ENCODE results near the gene EFNA4.

EFNA4 gene, protein sequence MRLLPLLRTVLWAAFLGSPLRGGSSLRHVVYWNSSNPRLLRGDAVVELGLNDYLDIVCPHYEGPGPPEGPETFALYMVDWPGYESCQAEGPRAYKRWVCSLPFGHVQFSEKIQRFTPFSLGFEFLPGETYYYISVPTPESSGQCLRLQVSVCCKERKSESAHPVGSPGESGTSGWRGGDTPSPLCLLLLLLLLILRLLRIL

DNA sequence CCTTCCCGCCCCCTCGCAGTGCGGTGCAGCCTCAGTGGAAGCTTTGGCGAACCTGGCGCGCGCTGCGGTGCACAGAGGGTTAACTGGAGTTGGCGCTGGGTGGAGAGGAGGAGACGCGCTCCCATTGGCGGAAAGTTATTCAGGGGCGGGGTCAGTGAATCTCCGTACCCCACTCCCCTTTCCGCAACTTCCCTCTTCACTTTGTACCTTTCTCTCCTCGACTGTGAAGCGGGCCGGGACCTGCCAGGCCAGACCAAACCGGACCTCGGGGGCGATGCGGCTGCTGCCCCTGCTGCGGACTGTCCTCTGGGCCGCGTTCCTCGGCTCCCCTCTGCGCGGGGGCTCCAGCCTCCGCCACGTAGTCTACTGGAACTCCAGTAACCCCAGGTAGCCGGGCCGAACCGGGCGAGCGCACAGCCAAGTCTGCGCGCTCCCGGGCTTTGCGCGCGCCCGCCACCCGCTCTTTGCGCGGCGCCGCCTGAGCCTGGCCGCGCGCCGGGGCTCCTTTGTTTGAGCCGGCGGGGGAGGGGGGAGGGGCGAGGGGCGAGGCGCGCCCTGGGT lies at the start of gene EFNA4:
TSS of gene EFNA4 (plus strand) at position 191 of the 561 bp plus-strand sequence. CDS start at position 275, 84 bp downstream.
- H3K9me3 ChIP-seq (ENCODE audit: control insufficient read depth in 2 of 2, low read length in 2 of 2): no peaks in the 10 kb centered on the region
- peak within 1 kb of the TSS; percentile 41 for H3K27ac ChIP-seq (ENCODE audit: low read length)
- peaks cover 0 to 5% of the 10 kb centered on the region in 2 donors for H3K27me3 ChIP-seq (ENCODE audit: control insufficient read depth in 1 of 2, insufficient read depth in 2 of 2, low read length in 2 of 2)
- peaks cover 29% of the 10 kb centered on the region for H3K4me1 ChIP-seq (ENCODE audit: control insufficient read depth, insufficient read depth, low read length)
- peak within 1 kb of the TSS; percentile 74 to 84 for H3K4me3 ChIP-seq (ENCODE audit: low read length in 2 of 2)
- H3K36me3 ChIP-seq (ENCODE audit: control insufficient read depth in 2 of 2, insufficient read depth in 2 of 2, low read length in 2 of 2): peaks cover 2 to 6% of the 10 kb centered on the region in 2 donors
- H3K9ac ChIP-seq (ENCODE audit: low read length in 2 of 2): peak within 1 kb of the TSS; percentile 24 to 60

DNA sequence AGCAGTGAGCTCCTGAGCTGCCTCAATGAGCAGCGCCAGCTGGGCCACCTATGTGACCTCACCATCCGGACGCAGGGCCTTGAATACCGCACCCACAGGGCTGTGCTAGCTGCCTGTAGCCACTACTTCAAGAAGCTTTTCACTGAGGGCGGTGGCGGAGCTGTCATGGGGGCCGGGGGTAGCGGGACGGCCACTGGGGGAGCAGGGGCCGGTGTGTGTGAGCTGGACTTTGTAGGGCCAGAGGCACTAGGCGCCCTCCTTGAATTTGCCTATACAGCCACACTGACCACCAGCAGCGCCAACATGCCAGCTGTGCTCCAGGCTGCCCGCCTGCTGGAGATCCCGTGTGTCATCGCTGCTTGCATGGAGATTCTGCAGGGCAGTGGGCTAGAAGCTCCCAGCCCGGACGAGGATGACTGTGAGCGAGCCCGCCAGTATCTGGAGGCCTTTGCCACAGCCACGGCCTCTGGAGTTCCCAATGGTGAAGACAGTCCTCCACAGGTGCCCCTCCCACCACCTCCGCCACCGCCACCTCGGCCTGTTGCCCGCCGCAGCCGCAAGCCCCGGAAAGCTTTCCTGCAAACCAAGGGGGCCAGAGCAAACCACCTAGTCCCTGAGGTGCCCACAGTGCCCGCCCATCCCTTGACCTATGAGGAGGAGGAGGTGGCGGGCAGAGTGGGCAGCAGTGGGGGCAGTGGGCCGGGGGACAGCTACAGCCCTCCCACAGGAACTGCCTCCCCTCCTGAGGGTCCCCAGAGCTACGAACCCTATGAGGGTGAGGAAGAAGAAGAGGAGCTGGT lies 48.6 kb upstream of the EFNA4 start:
- H3K27me3 ChIP-seq (ENCODE audit: control insufficient read depth in 1 of 2, insufficient read depth in 2 of 2, low read length in 2 of 2): no peaks in the 10 kb centered on the region
- H3K9me3 ChIP-seq (ENCODE audit: control insufficient read depth in 2 of 2, low read length in 2 of 2): no peaks in the 10 kb centered on the region
- no peaks in the 10 kb centered on the region for H3K36me3 ChIP-seq (ENCODE audit: control insufficient read depth in 2 of 2, insufficient read depth in 2 of 2, low read length in 2 of 2)
- no peak overlapping the region for H3K4me3 ChIP-seq (ENCODE audit: low read length in 2 of 2)
- peaks cover 37% of the 10 kb centered on the region for H3K4me1 ChIP-seq (ENCODE audit: control insufficient read depth, insufficient read depth, low read length)
- no peak overlapping the region for H3K27ac ChIP-seq (ENCODE audit: low read length)
- no peak overlapping the region for H3K9ac ChIP-seq (ENCODE audit: low read length in 2 of 2)

- H3K27me3 ChIP-seq (ENCODE audit: control insufficient read depth in 1 of 2, insufficient read depth in 2 of 2, low read length in 2 of 2): no peaks in the 10 kb centered on the region
- H3K9me3 ChIP-seq (ENCODE audit: control insufficient read depth in 2 of 2, low read length in 2 of 2): no peaks in the 10 kb centered on the region
- no peak overlapping the region for H3K4me3 ChIP-seq (ENCODE audit: low read length in 2 of 2)
- H3K4me1 ChIP-seq (ENCODE audit: control insufficient read depth, insufficient read depth, low read length): peaks cover 33% of the 10 kb centered on the region
- H3K27ac ChIP-seq (ENCODE audit: low read length): no peak overlapping the region
- no peak overlapping the region for H3K9ac ChIP-seq (ENCODE audit: low read length in 2 of 2)
- no peaks in the 10 kb centered on the region for H3K36me3 ChIP-seq (ENCODE audit: control insufficient read depth in 2 of 2, insufficient read depth in 2 of 2, low read length in 2 of 2)
These were observed 47.9 kb upstream of the EFNA4 start for GRCh38 chr1:155015527-155016230.

DNA sequence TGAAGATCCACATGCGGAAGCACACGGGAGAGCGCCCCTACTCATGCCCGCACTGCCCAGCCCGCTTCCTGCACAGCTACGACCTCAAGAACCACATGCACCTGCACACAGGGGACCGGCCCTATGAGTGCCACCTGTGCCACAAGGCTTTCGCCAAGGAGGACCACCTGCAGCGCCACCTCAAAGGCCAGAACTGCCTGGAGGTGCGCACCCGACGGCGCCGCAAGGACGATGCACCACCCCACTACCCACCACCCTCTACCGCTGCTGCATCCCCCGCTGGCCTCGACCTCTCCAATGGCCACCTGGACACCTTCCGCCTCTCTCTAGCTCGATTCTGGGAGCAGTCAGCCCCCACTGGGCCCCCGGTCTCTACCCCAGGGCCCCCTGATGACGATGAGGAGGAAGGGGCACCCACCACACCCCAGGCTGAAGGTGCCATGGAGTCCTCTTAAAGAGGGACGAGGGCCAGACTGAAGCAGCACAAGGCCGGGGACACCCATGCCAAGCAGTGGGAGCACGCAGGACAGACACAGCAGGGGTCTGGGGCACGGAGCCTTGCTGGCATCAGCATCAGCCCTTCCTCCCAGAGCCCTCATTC lies 47.2 kb upstream of the EFNA4 start:
- H3K27me3 ChIP-seq (ENCODE audit: control insufficient read depth in 1 of 2, insufficient read depth in 2 of 2, low read length in 2 of 2): no peaks in the 10 kb centered on the region
- H3K9me3 ChIP-seq (ENCODE audit: control insufficient read depth in 2 of 2, low read length in 2 of 2): no peaks in the 10 kb centered on the region
- H3K4me3 ChIP-seq (ENCODE audit: low read length in 2 of 2): no peak overlapping the region
- H3K9ac ChIP-seq (ENCODE audit: low read length in 2 of 2): peak overlapping the region; percentile 76 to 80
- H3K27ac ChIP-seq (ENCODE audit: low read length): peak overlapping the region; percentile 88
- peaks cover 30% of the 10 kb centered on the region for H3K4me1 ChIP-seq (ENCODE audit: control insufficient read depth, insufficient read depth, low read length)
- H3K36me3 ChIP-seq (ENCODE audit: control insufficient read depth in 2 of 2, insufficient read depth in 2 of 2, low read length in 2 of 2): no peaks in the 10 kb centered on the region

DNA sequence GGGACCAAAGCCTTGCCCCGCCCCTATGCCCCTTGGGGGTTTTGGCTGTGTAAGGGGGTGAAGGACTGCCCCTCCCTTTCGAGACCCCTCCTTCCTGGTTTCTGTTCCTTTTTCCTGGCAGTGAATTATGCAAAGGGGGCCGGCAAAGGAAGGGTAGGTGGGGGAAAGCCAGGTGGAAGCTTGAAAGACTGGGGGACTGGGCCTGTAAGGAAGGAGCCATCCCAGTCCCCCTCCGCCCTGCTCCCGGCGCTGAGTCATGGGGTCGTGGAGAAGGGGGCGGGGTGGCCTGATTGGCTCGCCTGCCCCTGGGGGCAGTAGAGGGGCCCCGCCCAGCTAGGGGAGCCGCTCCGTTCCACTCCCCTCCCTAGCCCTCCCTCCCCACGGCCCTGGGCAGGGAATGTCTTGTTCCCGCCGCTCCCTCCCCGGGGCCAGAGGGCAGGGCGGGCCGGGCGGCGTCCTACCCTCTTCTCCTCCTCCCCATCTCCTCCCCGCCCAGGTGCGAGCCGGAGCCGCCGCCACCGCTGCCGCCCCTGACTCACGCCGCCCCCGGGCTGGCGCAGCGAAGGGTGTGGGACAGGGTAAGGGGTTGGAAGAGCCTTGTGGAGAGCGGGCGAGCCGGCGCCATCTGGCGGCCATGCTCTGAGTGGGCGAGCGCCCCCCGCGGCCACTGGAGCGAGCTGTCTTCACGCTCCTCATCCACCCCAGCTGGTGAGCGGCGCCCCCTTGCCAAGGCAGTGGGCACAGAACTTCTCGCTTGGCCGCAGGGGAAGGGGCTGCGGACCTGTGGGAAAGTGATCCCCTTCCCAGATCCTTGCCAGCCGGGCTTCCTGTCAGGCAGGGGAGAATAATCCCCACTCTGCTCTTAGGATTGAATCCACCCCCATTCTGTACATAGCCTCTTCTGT lies 46.2 kb upstream of the EFNA4 start:
- Histone ChIP-seq H3K9ac (ENCODE audit: low read length in 2 of 2) (peak overlapping the region; percentile 76 to 80), H3K27ac (ENCODE audit: low read length) (peak overlapping the region; percentile 88), H3K9me3 (ENCODE audit: control insufficient read depth in 2 of 2, low read length in 2 of 2) (no peaks in the 10 kb centered on the region), H3K36me3 (ENCODE audit: control insufficient read depth in 2 of 2, insufficient read depth in 2 of 2, low read length in 2 of 2) (no peaks in the 10 kb centered on the region), H3K27me3 (ENCODE audit: control insufficient read depth in 1 of 2, insufficient read depth in 2 of 2, low read length in 2 of 2) (no peaks in the 10 kb centered on the region), H3K4me3 (ENCODE audit: low read length in 2 of 2) (peak overlapping the region; percentile 48 to 71), H3K4me1 (ENCODE audit: control insufficient read depth, insufficient read depth, low read length) (peaks cover 21% of the 10 kb centered on the region)

DNA sequence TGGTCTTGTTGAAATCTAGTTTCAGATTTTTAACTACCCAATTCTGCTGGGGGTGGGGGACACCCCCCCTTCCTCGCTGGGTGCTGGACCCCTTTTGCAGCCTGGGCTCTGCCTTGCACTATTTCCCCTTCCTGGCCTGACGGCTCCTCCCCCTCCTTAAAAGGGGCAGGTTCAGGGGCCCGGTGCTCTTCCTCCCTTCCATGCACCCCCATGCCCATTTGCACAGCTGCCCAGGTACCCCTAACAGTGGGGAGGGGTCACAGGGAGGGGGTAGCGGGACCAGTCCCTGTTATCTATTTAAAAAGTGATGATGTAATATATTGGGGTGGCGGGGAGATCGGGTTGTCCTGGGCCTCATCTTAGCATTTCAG lies 45.6 kb upstream of the EFNA4 start:
- peaks cover 15% of the 10 kb centered on the region for H3K4me1 ChIP-seq (ENCODE audit: control insufficient read depth, insufficient read depth, low read length)
- peak overlapping the region; percentile 48 to 71 for H3K4me3 ChIP-seq (ENCODE audit: low read length in 2 of 2)
- peak overlapping the region; percentile 54 to 80 for H3K9ac ChIP-seq (ENCODE audit: low read length in 2 of 2)
- H3K36me3 ChIP-seq (ENCODE audit: control insufficient read depth in 2 of 2, insufficient read depth in 2 of 2, low read length in 2 of 2): no peaks in the 10 kb centered on the region
- H3K9me3 ChIP-seq (ENCODE audit: control insufficient read depth in 2 of 2, low read length in 2 of 2): no peaks in the 10 kb centered on the region
- H3K27me3 ChIP-seq (ENCODE audit: control insufficient read depth in 1 of 2, insufficient read depth in 2 of 2, low read length in 2 of 2): no peaks in the 10 kb centered on the region
- H3K27ac ChIP-seq (ENCODE audit: low read length): peak overlapping the region; percentile 88

- Histone ChIP-seq H3K9ac (ENCODE audit: low read length in 2 of 2) (no peak overlapping the region), H3K4me1 (ENCODE audit: control insufficient read depth, insufficient read depth, low read length) (peaks cover 14% of the 10 kb centered on the region), H3K9me3 (ENCODE audit: control insufficient read depth in 2 of 2, low read length in 2 of 2) (no peaks in the 10 kb centered on the region), H3K27ac (ENCODE audit: low read length) (no peak overlapping the region), H3K27me3 (ENCODE audit: control insufficient read depth in 1 of 2, insufficient read depth in 2 of 2, low read length in 2 of 2) (no peaks in the 10 kb centered on the region), H3K36me3 (ENCODE audit: control insufficient read depth in 2 of 2, insufficient read depth in 2 of 2, low read length in 2 of 2) (no peaks in the 10 kb centered on the region), H3K4me3 (ENCODE audit: low read length in 2 of 2) (no peak overlapping the region)
These were observed 44.8 kb upstream of the EFNA4 start for GRCh38 chr1:155018617-155019348.

GRCh38 chr1:155019377-155020245 lies 43.9 kb upstream of the EFNA4 start:
- Histone ChIP-seq H3K9ac (ENCODE audit: low read length in 2 of 2) (no peak overlapping the region), H3K27ac (ENCODE audit: low read length) (no peak overlapping the region), H3K4me1 (ENCODE audit: control insufficient read depth, insufficient read depth, low read length) (peaks cover 14% of the 10 kb centered on the region), H3K9me3 (ENCODE audit: control insufficient read depth in 2 of 2, low read length in 2 of 2) (no peaks in the 10 kb centered on the region), H3K4me3 (ENCODE audit: low read length in 2 of 2) (no peak overlapping the region), H3K36me3 (ENCODE audit: control insufficient read depth in 2 of 2, insufficient read depth in 2 of 2, low read length in 2 of 2) (no peaks in the 10 kb centered on the region), H3K27me3 (ENCODE audit: control insufficient read depth in 1 of 2, insufficient read depth in 2 of 2, low read length in 2 of 2) (no peaks in the 10 kb centered on the region)

Measured in stomach smooth muscle (tissue), 2 donors.